Renal cortex interstitium (tissue), 11 donors: ENCODE data around the gene CBARP. TPM values are rescaled to one million over a fixed set of nuclear protein-coding genes. Genes with fewer than 3 reads are reported as not detected.
"Not testable (repeated sequence)": the region's sequence is repeated elsewhere in the genome, so short reads cannot be mapped to it uniquely, and the experiment has no call there.

ENCODE experiments used
- DNase-seq, 11 donors: peaks; one replicate each; pipeline ENCODE4 v3.0.0-alpha.2; 2013; ENCODE audit warnings: low read depth in 9 of 11, low spot score in 4 of 11; ENCODE audit errors: extremely low read depth in 1 of 11
- polyA plus RNA-seq, 3 donors: library from polyadenylated mRNA; unstranded; fragments of 120-200 nt; gene quantifications; one replicate each; pipeline ENCODE4 v1.2.1, GENCODE V29; 2013; ENCODE audit not compliant: insufficient read length in 3 of 3

The CBARP gene
- polyA plus RNA-seq, 3 donors, result 1.5 to 8.7 (median 2.0) TPM

DNA sequence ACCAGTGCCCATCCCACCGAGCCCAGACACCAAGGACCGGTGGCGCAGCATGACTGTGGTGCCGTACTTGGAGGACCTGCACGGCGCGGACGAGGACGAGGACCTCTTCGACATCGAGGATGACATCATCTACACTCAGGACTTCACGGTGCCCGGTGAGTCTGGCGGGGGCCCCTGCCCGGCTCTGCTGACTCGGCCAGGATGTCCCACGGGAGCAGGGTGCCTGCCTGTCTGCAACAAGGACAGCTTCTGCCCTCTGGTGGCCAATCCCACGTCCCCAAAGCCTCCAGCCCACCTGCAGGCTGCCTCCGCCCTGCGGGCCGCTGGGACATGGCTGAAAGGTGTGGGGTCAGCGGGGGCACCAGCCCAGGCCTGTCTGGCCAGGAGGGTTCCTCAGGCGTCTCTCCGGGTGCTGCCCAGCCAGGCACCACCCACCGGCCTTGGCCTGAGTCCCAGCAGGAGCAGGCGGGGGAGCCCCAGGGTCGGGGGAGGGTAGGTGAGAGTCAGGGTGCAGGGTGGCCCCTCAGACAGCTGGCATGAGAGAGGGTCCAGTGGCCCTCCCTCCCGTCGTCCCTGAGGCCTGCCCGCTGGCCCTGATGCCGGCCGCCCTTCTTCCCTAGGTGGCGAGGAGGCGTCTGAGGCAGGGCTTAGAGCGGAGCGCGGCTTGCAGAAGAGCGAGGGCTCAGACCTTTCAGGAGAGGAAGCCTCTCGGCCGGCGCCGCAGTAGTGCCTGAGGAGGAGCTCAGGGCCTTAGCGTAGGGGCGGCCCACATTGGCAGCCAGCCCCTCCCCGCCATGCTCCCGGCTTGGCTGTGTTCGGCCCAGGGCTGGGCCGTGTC is 14.6 kb downstream of the CBARP start:
- DNase-seq, result no peak

DNA sequence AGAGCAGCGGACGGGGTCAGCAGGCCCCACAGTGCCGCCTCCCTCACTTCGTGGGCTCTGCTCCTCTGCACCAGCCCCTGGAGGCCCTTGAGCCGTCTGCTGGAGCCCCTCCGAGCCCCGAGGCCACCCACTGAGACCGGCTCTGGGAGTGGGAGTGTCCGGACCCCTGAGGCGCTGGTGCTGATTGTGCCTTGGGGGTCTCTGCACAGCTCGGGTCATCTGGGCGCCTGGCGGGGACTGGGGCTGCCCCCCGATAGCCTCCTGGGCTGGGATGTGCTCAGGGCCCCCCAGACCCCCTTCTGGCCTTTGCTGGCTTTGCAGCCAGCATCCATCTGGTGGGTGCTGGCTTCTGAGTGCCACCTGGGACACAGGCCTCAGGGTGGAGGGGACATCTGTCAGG is 15.4 kb downstream of the CBARP start:
- DNase-seq, result no peak

DNA sequence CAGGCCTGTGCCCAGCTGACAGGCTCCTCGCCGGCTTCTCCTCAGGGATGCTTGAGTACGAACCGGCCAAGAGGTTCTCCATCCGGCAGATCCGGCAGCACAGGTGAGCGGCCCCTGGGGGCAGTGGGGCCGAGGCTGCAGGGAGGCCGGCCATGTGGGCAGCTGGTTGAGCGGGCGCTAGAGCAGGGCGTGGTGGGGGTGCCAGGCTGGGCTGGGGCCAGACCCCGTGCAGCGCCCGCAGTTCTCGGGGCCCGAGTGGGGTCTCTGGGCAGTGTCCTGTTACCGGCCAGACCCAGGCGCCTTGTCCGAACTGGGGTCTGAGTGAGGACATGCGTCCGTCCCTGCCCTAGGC is 15.9 kb downstream of the CBARP start:
- no peak for DNase-seq

DNA sequence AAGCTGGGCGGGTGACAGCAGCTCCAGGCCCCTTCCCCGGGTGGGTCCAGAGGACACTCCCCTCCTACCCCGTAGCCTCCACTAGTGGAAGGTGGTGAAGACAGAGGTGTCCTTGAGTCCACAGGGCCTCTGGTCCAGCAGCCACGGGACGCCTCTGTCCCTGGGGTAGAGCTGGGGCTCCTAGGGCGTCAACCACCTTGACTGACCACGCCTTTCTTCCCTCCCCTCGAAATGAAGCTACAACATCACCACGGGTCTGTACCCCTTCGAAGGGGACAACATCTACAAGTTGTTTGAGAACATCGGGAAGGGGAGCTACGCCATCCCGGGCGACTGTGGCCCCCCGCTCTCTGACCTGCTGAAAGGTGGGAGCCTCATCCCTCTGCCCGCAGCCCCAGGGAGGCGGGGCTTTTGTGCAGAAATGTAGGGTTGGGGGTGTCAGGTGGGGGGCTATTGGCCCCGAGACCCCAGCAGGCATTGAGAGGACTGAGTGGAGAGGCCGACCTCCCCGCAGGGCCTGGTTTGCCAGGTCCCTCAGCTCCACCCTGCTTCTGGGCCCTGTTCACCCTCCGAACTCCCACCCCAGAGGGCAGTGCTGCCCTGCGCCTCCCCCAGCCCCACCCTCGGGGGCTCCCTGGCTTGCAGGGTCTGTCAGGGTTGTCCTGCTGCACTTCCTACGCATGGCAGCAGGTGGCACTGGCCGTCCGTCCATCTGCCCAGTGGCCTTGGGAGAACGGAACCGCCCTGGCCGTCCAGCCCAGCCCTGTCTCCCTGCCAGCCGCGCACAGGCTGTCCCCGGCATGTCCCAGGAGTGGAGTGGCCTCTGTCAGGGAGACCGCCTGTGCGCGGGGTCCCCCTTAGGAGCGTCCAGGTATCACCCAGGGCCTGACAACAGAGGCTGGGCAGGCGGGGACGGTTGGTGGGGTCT is 16.6 kb downstream of the CBARP start:
- no peak for DNase-seq

DNA sequence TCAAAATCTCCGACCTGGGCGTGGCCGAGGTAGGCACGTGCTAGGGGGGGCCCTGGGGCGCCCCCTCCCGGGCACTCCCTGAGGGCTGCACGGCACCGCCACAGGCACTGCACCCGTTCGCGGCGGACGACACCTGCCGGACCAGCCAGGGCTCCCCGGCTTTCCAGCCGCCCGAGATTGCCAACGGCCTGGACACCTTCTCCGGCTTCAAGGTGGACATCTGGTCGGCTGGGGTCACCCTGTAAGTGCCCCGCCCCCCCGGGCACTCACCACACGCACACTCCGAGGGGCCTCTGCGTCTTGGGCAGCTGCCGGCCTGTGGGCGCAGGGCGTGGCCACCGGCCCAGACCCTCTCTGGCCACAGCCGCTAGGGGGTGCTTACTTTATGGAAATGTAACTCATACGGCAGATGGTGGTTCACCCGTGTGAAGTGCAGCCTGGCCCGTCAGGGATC is 17.3 kb downstream of the CBARP start:
- no peak for DNase-seq

DNA sequence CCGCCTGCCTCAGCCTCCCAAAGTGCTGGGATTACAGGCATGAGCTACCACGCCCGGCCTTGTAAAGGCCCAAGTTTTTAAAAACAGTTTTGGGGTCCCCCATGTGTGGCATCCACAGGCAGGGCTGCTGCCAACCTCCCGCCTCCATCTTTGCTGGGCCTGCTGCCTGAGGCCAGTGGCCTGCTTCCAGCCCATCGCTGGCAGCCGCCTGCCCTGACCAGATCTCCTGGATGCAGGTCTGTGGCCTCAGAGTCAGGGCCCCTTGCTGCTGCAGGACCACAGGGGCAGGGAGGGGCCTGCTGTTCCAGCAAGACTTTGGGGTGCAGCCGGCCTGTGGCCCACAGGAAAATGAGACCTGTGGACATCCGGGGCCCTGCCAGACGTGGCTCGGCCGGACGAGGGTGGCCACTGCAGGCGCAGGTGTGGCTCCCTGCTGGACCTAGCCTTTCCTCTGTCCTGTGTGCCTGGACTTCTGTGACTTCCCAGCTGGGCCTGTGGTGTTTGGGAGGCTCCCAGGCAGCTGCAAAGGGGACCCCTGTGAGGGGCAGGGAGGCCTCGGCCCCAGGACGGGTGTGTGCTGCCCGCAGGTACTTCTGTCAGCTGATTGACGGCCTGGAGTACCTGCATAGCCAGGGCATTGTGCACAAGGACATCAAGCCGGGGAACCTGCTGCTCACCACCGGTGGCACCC is 17.9 kb downstream of the CBARP start:
- DNase-seq, result no peak

DNA sequence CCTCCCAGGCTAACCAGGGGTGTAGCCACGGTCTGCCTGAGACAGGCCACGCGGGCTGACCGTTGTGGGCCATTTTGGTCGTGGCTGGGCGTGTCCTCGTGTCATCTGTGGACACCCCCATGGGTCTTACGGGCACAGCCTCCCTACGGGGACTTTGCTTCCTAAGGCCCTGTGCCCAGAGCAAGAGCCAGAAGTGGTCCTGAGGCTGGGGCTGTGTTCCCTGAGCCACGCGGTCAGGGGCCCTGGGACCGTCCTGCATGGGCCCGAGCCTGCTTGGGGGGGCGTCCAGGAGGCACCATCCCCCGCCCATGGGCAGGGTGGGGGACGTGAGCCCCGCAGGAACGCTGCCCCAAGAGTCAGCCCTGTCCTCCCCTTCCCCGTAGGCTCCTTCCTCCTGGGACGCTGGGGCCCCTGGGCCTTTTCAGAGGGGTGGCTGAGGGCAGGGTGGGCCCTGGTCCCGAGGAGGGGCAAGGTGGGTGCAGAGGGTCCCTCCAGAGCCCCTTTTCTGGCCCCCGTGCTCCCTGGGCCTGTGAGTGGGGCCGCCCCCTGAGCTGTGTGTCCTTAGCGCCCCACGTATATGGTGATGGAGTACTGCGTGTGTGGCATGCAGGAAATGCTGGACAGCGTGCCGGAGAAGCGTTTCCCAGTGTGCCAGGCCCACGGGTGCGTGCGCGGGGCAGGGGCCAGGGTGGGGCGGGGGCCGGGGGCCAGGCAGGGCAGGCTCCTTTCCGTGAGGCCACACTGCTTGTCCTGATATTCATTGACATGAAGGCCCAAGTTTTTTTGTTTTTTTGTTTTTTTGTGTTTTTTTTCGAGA is 18.8 kb downstream of the CBARP start:
- DNase-seq, result no peak

DNA sequence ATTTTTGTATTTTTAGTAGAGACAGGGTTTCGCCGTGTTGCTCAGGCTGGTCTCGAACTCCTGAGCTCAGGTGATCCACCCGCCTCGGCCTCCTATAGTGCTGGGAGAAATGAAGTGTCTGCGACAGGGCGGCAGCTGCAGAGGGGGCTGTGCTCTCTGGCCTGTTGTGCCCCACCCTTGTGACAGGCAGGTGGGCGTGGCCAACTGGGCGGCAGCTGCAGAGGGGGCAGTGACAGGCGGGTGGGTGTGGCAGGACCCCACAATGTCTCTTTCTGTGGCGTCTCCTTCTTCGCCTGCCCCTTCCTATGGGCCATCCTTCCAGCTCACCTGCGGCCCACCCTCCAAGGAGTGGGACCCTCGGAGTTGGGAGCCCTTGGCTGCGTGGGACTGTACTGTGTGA is 20.4 kb downstream of the CBARP start:
- no peak for DNase-seq

DNA sequence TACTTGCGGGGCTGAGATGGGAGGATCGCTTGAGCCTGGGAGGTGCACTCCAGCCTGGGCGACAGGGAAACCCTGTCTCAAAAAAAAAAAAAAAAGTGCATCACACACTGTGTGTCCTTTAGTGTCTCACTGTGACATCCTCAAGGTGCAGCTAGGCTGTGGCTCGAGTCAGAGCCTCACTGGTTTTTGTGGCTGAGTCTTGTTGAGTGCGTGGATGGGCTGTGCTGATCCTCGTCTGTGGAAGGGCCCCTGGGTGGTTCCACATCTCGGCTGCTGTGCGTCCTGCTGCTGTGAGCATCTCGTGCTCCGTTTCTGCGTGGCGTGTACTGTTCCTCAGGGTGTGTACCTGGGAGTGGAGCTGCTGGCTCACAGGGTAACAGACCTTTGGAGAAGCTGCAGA is 21.0 kb downstream of the CBARP start:
- DNase-seq, result no peak

DNA sequence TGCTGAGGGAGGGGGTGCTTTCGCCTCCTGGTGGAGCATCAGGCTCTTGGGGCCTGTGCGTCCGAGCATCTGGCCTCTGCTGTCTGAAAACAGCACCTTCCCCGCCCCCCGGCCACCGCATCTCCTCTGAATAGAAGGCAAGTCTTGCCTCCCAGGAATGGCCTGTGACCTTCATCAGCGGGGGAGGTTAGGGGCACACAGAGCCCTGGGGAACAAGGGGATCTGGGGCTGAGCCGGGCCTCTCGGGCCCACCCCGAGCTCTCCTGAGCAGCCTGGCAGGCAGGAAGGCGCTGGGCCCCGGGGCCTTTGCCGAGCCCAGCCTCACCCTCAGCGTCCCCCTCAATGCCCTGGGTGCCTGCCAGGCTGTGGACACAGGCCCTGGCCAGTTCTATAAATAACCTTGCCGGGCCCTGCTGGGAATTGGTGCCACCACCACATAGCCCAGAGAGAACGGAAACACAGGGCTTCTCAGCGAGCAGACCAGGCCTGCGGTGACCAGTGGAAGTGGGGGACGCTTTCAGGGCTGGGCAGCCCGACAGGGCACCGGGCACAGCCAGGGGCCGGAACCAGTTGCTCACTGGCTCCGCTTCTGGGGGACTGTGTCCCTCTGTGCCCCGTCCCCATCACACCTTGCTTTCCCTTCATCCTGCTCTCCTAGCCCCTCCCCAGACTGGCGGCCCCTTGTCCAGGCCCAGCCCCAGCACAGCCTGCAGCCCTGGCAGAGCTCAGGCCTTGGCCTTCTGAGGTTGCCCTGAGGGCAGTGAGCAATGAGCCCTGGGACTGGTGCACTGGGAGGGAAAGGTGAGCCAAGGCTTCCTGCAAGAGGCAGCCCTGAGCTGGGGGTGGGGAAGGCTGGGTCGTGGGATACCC is 22.7 kb downstream of the CBARP start:
- no peak for DNase-seq

DNA sequence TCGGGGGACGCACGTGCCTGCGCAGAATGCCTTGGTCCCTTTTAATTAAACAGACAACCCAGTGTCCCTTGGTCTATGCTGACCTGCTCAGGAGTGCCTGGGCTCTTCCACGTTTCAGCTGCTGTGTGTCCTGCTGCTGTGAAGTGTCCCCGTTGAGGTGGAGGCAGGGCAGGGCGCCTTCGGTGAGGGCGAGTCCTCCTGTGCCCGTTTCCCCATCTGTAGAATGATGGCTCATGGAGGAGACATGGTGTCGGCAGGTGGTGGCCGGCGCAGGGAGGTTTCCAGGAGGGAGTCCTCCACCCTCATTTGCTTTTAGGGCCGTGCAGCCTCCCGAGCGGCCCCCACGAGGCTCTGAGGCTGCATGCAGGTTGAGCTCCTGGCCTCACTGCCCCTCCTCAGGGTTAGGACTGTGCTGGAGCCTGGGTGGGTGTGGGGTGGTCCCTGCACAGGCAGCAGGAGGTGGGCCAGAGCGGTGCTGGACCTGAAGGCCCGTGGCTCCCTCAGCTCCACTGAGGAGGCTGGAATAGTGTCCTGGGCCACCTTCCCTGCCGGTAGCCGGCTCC is 23.4 kb downstream of the CBARP start:
- DNase-seq, result no peak

DNA sequence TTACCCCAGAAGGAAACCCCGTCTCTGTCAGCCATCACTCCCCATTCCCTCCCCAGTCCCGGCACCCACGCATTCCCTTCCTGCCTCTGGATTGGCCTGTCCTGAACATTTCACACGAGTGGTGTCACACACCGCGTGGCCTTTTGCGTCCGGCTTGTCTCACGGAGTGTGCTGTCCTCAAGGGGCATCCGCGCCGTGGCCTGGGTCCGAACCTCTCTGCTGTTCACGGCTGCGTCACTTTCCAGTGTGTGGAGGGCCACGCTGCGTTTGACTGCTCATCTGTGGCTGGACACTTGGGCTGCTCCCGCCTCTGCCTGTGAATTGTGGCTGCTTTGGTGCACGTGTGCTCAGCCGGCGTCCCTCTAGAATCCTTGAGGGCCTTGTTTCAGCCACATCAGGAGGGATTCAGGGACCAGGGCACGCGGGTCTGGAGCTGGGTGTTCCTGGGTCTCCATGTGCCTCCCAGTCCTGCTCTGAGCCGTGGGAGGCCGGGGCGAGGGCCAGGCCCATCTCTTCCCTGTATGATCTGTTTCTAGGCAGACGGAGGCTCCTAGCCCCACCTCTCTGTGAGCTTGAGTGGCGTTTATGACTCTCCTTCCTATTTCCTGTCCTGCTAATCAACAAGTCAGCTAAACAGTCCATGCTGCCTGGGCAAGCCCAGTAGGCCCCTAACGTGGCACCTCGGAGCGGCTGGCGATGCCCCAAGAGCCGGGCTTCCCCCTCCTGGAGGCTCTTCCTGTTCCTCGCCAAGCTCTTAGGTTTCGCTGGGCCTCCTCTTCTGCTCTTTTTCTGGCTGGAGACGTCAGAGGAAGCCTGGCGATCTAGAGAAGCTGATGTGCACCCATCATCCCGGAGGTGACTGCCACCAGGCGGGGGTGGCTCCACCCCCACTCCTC is 24.2 kb downstream of the CBARP start:
- no peak for DNase-seq

DNA sequence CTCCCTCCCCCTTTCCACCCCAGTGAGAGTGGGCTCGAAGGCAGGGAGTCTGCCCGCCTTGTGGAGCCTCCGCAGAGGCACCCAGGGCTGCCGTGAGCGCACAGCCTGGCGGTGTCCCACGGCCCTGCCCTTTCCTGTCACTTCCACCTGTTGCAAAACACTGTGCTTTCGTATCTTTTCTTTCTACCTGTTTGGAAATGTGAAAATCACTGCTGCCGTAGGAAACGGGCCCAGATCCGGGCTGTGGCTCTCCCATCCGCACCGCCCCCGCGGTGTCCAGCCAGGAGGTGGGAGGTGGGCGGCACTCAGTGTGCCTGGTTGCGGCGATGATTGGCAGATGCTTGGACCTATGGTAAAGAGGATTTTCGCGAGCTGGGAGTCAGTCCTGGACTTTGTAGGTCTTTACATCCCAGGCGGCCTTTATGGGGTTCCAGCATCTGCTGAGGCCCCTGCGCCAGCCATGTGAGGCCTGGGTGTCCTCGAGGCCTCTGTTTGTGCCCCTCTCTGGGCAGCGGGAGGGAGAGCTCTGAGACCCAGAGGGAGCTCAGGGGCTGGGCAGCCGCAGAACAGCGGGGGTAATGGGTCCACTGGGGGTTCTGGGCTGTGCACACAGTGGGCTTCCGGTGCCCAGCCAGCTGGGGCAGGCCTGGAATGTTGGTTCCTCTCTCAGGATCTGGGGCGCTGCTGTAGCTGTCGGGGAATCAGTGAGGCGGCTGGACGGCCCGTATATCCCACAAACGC is 26.1 kb downstream of the CBARP start:
- no peak for DNase-seq

DNA sequence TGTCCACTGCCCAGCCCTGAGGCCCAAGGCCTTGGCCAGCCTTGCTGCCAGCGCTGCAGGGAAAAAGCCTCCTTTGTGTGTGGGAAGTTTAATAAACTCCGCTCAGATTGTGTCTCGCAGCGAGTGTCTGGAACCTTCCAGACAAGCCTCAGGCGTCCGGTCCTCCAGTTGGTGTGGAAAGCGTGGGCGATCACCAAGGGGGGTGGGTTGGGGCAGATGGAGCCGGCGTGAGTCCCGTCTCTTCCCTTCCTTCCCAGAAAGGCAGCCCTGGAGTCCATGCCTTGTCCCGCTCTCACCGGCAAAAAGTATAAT is 27.6 kb downstream of the CBARP start:
- DNase-seq, result no peak

DNA sequence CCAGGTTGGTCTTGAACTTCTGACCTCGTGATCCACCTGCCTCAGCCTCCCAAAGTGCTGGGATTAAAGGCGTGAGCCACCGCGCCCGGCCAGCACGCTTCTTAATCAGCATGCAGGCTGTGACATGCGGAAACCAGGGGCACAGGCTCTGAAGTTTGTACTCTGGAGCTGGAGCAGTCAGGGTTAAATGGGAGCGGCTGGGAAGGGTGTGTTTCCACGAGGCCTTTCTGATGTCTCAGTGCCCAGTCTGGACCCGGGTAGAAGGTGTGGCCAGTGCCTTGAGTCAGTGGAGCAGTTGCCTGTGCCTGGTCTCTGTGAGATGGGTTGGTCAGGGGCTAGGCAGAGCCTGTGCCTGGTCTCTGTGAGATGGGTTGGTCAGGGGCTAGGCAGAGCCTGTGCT is 29.0 kb downstream of the CBARP start:
- DNase-seq, result not testable (repeated sequence)

DNA sequence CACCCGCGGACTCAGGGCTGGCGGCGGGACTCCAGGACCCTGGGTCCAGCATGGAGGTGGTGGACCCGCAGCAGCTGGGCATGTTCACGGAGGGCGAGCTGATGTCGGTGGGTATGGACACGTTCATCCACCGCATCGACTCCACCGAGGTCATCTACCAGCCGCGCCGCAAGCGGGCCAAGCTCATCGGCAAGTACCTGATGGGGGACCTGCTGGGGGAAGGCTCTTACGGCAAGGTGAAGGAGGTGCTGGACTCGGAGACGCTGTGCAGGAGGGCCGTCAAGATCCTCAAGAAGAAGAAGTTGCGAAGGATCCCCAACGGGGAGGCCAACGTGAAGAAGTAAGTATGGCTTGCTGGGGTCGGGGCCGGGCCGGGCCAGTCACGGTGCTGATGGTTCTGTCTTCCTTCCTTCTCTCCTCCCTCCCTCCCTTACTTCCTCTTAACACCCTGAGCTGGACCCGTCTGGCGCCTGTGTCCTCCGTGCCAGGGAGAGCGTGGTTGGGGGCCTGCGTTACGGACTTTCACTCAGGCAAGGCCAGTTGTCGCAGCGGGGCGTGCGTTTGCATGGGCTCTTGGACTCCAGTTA is 30.8 kb downstream of the CBARP start:
- DNase-seq, result no peak
